ENCODE data around the gene BCAS1.

The BCAS1 gene

GRCh38 chr20:54076259-54076658, 5.9 kb upstream of the BCAS1 start:
- peak; percentile 25 for DNase-seq (ENCODE audit: low spot score)

GRCh38 chr20:54075322-54075721, 4.9 kb upstream of the BCAS1 start:
- DNase-seq (ENCODE audit: low spot score): no peak

- DNase-seq (ENCODE audit: low spot score): no peak
Observed at GRCh38 chr20:54074511-54074910, 4.1 kb upstream of the BCAS1 start.

GRCh38 chr20:54073288-54073687, 2.9 kb upstream of the BCAS1 start:
- no peak for DNase-seq (ENCODE audit: low spot score)

GRCh38 chr20:54069501-54069971, 858 bp downstream of the BCAS1 start:
- DNase-seq (ENCODE audit: low spot score): peak; percentile 58

- DNase-seq (ENCODE audit: low spot score): no peak
Observed at GRCh38 chr20:54068966-54069365, 1.4 kb downstream of the BCAS1 start.

GRCh38 chr20:54068495-54068894, 1.9 kb downstream of the BCAS1 start:
- no peak for DNase-seq (ENCODE audit: low spot score)

GRCh38 chr20:54067606-54068174, 2.7 kb downstream of the BCAS1 start:
- peak; percentile 99 for DNase-seq (ENCODE audit: low spot score)

- no peak for DNase-seq (ENCODE audit: low spot score)
Observed at GRCh38 chr20:54065601-54066038, 4.8 kb downstream of the BCAS1 start.

GRCh38 chr20:54064939-54065338, 5.5 kb downstream of the BCAS1 start:
- no peak for DNase-seq (ENCODE audit: low spot score)

- DNase-seq (ENCODE audit: low spot score): no peak
Observed at GRCh38 chr20:54063992-54064676, 6.3 kb downstream of the BCAS1 start.

- no peak for DNase-seq (ENCODE audit: low spot score)
Observed at GRCh38 chr20:54063580-54063979, 6.8 kb downstream of the BCAS1 start.

GRCh38 chr20:54062812-54063280, 7.5 kb downstream of the BCAS1 start:
- DNase-seq (ENCODE audit: low spot score): peak; percentile 69

- no peak for DNase-seq (ENCODE audit: low spot score)
Observed at GRCh38 chr20:54061101-54061881, 9.1 kb downstream of the BCAS1 start.

GRCh38 chr20:54059691-54060364, 10.6 kb downstream of the BCAS1 start:
- no peak for DNase-seq (ENCODE audit: low spot score)

GRCh38 chr20:54058420-54059139, 11.8 kb downstream of the BCAS1 start:
- no peak for DNase-seq (ENCODE audit: low spot score)

- DNase-seq (ENCODE audit: low spot score): no peak
Observed at GRCh38 chr20:54056762-54057639, 13.4 kb downstream of the BCAS1 start.

GRCh38 chr20:54054516-54054915, 15.9 kb downstream of the BCAS1 start:
- no peak for DNase-seq (ENCODE audit: low spot score)

GRCh38 chr20:54051068-54051467, 19.3 kb downstream of the BCAS1 start:
- no peak for DNase-seq (ENCODE audit: low spot score)

GRCh38 chr20:54048891-54049545, 21.4 kb downstream of the BCAS1 start:
- DNase-seq (ENCODE audit: low spot score): no peak
